Measurements from ENCODE around the gene LYPD8.

The LYPD8 gene

GRCh38 chr1:248696261-248696660, 59.3 kb downstream of the LYPD8 start:
- no peak for DNase-seq

- no peak for DNase-seq
Observed at GRCh38 chr1:248695451-248696132, 60.0 kb downstream of the LYPD8 start.

GRCh38 chr1:248691567-248692155, 63.9 kb downstream of the LYPD8 start:
- no peak for DNase-seq

Data from NCI-H1092 treated with DMSO at 0.1 percent for 48 hours (cell line).